DND-41 (cell line): ENCODE measurements around the gene FXYD3.

Experiments
- EZH2 ChIP-seq: IDR thresholded peaks from 3 replicates; pipeline ENCODE4 v1.6.1; 2012; ENCODE audit warnings: borderline replicate concordance, low read depth, mild to moderate bottlenecking, moderate library complexity, low read length, inconsistent platforms; ENCODE audit not compliant: severe bottlenecking
- TF ChIP-seq, protein P1 (sequence below): IDR thresholded peaks from 2 replicates; pipeline ENCODE4 v1.5.1; 2012; ENCODE audit warnings: borderline replicate concordance, low read length, moderate library complexity, mild to moderate bottlenecking; ENCODE audit not compliant: poor library complexity, severe bottlenecking; ENCODE audit errors: extremely low read depth

GRCh38 chr19:35068941-35069634 is 46.5 kb upstream of the FXYD3 start:
- TF ChIP-seq, protein P1, sequence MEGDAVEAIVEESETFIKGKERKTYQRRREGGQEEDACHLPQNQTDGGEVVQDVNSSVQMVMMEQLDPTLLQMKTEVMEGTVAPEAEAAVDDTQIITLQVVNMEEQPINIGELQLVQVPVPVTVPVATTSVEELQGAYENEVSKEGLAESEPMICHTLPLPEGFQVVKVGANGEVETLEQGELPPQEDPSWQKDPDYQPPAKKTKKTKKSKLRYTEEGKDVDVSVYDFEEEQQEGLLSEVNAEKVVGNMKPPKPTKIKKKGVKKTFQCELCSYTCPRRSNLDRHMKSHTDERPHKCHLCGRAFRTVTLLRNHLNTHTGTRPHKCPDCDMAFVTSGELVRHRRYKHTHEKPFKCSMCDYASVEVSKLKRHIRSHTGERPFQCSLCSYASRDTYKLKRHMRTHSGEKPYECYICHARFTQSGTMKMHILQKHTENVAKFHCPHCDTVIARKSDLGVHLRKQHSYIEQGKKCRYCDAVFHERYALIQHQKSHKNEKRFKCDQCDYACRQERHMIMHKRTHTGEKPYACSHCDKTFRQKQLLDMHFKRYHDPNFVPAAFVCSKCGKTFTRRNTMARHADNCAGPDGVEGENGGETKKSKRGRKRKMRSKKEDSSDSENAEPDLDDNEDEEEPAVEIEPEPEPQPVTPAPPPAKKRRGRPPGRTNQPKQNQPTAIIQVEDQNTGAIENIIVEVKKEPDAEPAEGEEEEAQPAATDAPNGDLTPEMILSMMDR: no peak
- TF ChIP-seq EZH2: no peak
